Measurements from ENCODE around the gene VPS9D1.

VPS9D1 gene

DNA sequence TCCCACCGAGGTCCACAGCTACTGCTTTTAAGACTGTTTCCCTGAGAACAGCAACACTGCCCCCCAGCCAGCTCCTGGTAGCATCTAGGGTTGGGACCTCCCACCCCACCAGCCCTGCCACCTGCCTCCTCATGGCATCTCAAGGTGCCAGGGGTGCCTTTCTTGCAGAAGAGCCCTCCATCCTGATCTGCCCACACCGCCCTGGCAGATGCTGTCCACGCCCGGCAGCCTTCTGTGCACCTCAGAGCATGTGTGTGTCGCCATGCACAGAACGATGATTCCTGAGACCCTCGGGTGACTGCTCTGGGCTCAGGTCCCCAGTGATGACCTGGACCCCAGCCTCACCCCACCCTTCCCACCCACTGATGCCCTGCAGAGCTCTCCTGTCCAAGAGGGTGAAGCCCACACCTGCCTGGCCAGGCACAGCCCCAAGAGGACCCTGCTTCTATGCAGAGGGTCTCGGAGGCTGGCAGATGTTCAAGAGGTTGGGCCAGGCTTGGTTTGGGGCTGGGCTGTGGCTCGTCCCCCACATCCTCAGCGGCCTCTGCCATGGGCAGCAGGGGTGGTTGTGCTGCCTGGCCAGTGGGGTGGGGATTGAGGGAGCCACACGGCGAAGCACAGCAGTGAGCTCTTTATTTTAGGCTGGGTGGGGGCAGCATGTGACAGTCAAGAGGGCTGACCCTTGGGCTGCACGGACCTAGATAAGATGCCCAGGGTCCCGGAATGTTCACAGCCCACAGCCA is 14.0 kb downstream of the VPS9D1 start:
- TF ChIP-seq CEBPB (IDR thresholded peaks at IDR 0.05): no peak
- TF ChIP-seq YY1 (IDR thresholded peaks at IDR 0.05; ENCODE audit: low read depth): no peak
- no peak for TF ChIP-seq EGR1 (IDR thresholded peaks at IDR 0.05)
- no peak for TF ChIP-seq USF1 (IDR thresholded peaks at IDR 0.05)
- TF ChIP-seq TCF12 (IDR thresholded peaks at IDR 0.05; ENCODE audit: low read depth): no peak
- no peak for TF ChIP-seq FOXM1 (IDR thresholded peaks at IDR 0.05; ENCODE audit: borderline replicate concordance, low read depth)
- TF ChIP-seq NFIC (IDR thresholded peaks at IDR 0.05): no peak
- no peak for TF ChIP-seq RAD21 (IDR thresholded peaks at IDR 0.05; ENCODE audit: low read depth)
- no peak for TF ChIP-seq TEAD4 (IDR thresholded peaks at IDR 0.05)

DNA sequence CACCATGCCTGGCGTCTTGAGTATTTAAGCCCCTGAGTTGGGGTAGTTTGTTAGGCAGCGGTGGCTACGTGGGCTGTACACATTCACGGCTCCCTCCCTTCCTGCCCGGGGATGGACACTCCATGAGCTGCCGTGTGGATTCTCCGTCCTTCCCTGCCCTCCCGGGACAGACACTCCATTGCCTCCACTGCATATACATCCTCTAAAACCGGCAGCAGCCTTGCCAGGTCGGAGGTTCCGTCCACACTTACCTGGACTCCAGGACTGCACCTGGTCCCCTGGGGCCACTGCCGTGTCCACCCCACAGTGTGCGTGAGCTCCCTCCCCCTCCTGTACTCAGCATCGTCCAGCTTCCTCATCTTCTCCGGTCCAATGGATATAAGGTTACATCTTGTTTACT is 15.7 kb downstream of the VPS9D1 start:
- TF ChIP-seq TCF12 (IDR thresholded peaks at IDR 0.05; ENCODE audit: low read depth) (no peak), TAF1 (IDR thresholded peaks at IDR 0.05; ENCODE audit: low read depth) (no peak), USF1 (IDR thresholded peaks at IDR 0.05) (no peak), NFIC (IDR thresholded peaks at IDR 0.05) (no peak), CREB1 (IDR thresholded peaks at IDR 0.05; ENCODE audit: low read depth) (no peak), CEBPB (IDR thresholded peaks at IDR 0.05) (no peak), ZBTB7A (IDR thresholded peaks at IDR 0.05; ENCODE audit: low read depth) (no peak), EP300 (IDR thresholded peaks at IDR 0.05; ENCODE audit: borderline replicate concordance) (no peak), REST (IDR thresholded peaks at IDR 0.05; ENCODE audit: low read depth) (no peak), YY1 (IDR thresholded peaks at IDR 0.05; ENCODE audit: low read depth) (no peak), EGR1 (IDR thresholded peaks at IDR 0.05) (no peak), MAX (IDR thresholded peaks at IDR 0.05) (no peak), TEAD4 (IDR thresholded peaks at IDR 0.05) (no peak), FOXM1 (IDR thresholded peaks at IDR 0.05; ENCODE audit: borderline replicate concordance, low read depth) (no peak), RAD21 (IDR thresholded peaks at IDR 0.05; ENCODE audit: low read depth) (no peak)

DNA sequence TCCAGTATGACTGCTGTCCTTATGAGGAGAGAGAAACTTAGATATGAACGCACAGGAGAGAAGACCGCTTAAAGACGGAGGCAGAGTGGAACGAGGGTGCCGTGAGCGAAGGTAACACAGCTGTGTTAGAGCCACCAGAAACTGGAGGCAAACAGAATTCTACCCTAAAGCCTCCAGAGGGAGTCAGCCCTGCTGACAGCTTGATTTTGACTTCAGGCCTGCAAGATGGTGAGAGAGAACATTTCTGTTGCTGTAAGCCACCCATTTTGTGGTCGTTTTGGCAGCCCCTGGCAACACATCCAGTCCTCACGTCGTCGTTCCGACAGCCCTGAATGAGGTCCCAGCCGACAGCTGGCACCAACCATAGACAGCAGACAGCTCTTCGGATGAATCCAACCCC is 16.4 kb downstream of the VPS9D1 start:
- no peak for TF ChIP-seq CREB1 (IDR thresholded peaks at IDR 0.05; ENCODE audit: low read depth)
- no peak for TF ChIP-seq TEAD4 (IDR thresholded peaks at IDR 0.05)
- TF ChIP-seq EP300 (IDR thresholded peaks at IDR 0.05; ENCODE audit: borderline replicate concordance): no peak
- no peak for TF ChIP-seq FOXM1 (IDR thresholded peaks at IDR 0.05; ENCODE audit: borderline replicate concordance, low read depth)
- TF ChIP-seq TAF1 (IDR thresholded peaks at IDR 0.05; ENCODE audit: low read depth): no peak
- TF ChIP-seq USF1 (IDR thresholded peaks at IDR 0.05): no peak
- TF ChIP-seq RAD21 (IDR thresholded peaks at IDR 0.05; ENCODE audit: low read depth): no peak
- no peak for TF ChIP-seq REST (IDR thresholded peaks at IDR 0.05; ENCODE audit: low read depth)
- no peak for TF ChIP-seq EGR1 (IDR thresholded peaks at IDR 0.05)
- TF ChIP-seq MAX (IDR thresholded peaks at IDR 0.05): no peak
- TF ChIP-seq CEBPB (IDR thresholded peaks at IDR 0.05): no peak
- TF ChIP-seq NFIC (IDR thresholded peaks at IDR 0.05): no peak
- TF ChIP-seq ZBTB7A (IDR thresholded peaks at IDR 0.05; ENCODE audit: low read depth): no peak
- TF ChIP-seq YY1 (IDR thresholded peaks at IDR 0.05; ENCODE audit: low read depth): no peak
- TF ChIP-seq TCF12 (IDR thresholded peaks at IDR 0.05; ENCODE audit: low read depth): no peak

DNA sequence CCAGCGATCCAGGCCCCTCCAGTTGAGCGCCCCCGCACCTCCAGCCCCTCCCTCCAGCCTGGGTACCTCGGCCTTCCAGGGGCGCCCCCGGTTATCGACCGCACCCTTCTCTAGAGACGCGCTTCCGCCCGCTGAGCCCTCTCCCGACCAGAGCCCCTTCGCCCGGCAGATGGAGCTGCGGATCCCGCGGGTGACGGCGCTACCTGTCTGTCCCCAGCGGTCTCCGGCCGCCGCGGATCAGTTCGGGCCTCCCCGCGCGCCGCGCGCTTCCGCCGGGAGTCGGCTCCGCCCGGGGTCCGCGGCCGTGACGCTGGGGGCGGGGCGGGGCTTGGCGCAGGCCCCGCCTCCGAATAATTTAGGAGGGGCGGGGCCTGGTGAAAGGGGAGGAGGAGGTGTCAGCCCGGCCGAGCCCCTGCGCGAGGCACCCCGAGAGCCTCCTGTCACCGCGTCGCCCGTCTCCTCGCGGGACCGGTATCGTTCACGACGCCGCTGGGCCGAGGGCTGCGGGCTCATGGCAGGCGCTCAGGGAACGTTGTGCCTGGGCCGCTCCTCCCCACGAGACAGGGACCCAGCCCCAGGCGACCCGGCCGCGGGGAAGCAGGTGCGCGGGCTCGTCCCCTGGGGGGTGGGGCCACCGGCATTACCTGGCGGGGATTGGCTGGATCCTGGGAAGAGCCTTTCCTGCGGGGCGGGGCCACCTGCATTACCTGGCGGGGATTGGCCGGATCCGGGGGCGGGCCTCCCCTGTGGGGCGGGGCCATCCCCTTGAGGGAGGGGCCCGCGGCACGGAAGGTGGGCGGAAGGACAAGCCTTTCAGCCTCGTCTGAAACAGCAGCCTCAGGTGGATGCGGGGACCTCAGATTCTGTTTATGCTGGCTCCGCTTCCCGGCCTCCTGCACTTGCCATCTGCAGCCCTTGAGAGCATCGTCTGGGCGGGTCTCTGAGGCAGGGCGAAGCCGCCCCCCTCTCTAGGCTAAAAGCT is 19.0 kb downstream of the VPS9D1 start, which contains the start of gene SPATA2L:
TSS of gene SPATA2L (minus strand) at position 281 of the 982 bp plus-strand sequence. CDS start 473 bp downstream, outside the sequence.
- TF ChIP-seq MAX (IDR thresholded peaks at IDR 0.05) (peak; percentile 66), RAD21 (IDR thresholded peaks at IDR 0.05; ENCODE audit: low read depth) (no peak; the same call in 1 of the 2 replicates), TAF1 (IDR thresholded peaks at IDR 0.05; ENCODE audit: low read depth) (peak; percentile 64; the same call in 1 of the 2 replicates), EGR1 (IDR thresholded peaks at IDR 0.05) (peak; percentile 63), YY1 (IDR thresholded peaks at IDR 0.05; ENCODE audit: low read depth) (0 out of 2 replicates have a peak, but pooled peaks have one; percentile 23)

All from Ishikawa (cell line).